ENCODE measurements around the gene APLF. TPM values are rescaled to one million over a fixed set of nuclear protein-coding genes. Genes with fewer than 3 reads are reported as not detected.

Gene APLF
- total RNA-seq, 4 donors from 2014 or later, result 2.3 to 4.8 (median 3.5) TPM

GRCh38 chr2:68579689-68580088 lies 112.3 kb downstream of the APLF start:
- ATAC-seq, result no peak
- Histone ChIP-seq H3K4me3 (no peak overlapping the region), H3K36me3 (peaks cover 0 to 3% of the 10 kb centered on the region in 2 donors), H3K27me3 (no peaks in the 10 kb centered on the region), H3K27ac (no peak overlapping the region), H3K4me1 (no peaks in the 10 kb centered on the region), H3K9me3 (no peaks in the 10 kb centered on the region)
- in situ Hi-C loops (cut with MboI; ENCODE audit: low sequenced_read_pairs in 4 of 4), result no loop called here
- intact Hi-C loops (cut with DNase I; ENCODE audit: low total_unique reads), result no loop called here
- TF ChIP-seq CTCF (IDR thresholded peaks at IDR 0.05 in 4 of 5, conservative IDR thresholded peaks at IDR 0.05 in 1 of 5) (no peak), POLR2A (IDR thresholded peaks at IDR 0.05) (no peak)
- DNase-seq, result no peak

- in situ Hi-C loops (cut with MboI; ENCODE audit: low sequenced_read_pairs in 4 of 4), result no loop called here
- Histone ChIP-seq H3K4me1 (no peaks in the 10 kb centered on the region), H3K27ac (no peak overlapping the region)
Observed at GRCh38 chr2:68588589-68588988, 121.2 kb downstream of the APLF start.

GRCh38 chr2:68589963-68590362 lies 122.6 kb downstream of the APLF start:
- no peaks in the 10 kb centered on the region for H3K9me3 ChIP-seq
- H3K27me3 ChIP-seq, result no peaks in the 10 kb centered on the region
- no peaks in the 10 kb centered on the region for H3K36me3 ChIP-seq
- DNase-seq (no peak), ATAC-seq (no peak)
- H3K4me1 ChIP-seq, result no peaks in the 10 kb centered on the region
- in situ Hi-C loops (cut with MboI; ENCODE audit: low sequenced_read_pairs in 4 of 4), result no loop called here
- H3K4me3 ChIP-seq, result no peak overlapping the region
- H3K27ac ChIP-seq, result no peak overlapping the region
- TF ChIP-seq POLR2A (IDR thresholded peaks at IDR 0.05) (no peak), CTCF (IDR thresholded peaks at IDR 0.05 in 4 of 5, conservative IDR thresholded peaks at IDR 0.05 in 1 of 5) (no peak)
- intact Hi-C loops (cut with DNase I; ENCODE audit: low total_unique reads), result loop anchor here (10.0 kb wide), 1 partner anchor 125 kb away; the partner anchor contains the start of genes APLF and FBXO48

More at GRCh38 chr2:68588589-68588988, 121.2 kb downstream of the APLF start:
- Histone ChIP-seq H3K36me3 (peaks cover 0 to 4% of the 10 kb centered on the region in 2 donors), H3K27me3 (no peaks in the 10 kb centered on the region), H3K9me3 (no peaks in the 10 kb centered on the region), H3K4me3 (no peak overlapping the region)
- DNase-seq (no peak), ATAC-seq (no peak)
- intact Hi-C loops (cut with DNase I; ENCODE audit: low total_unique reads), result no loop called here
- no peak for TF ChIP-seq CTCF (IDR thresholded peaks at IDR 0.05 in 4 of 5, conservative IDR thresholded peaks at IDR 0.05 in 1 of 5)
- TF ChIP-seq POLR2A (IDR thresholded peaks at IDR 0.05), result no peak

- no peak for DNase-seq
- H3K4me1 ChIP-seq, result no peaks in the 10 kb centered on the region
- ATAC-seq, result no peak
- H3K27me3 ChIP-seq, result no peaks in the 10 kb centered on the region
- intact Hi-C loops (cut with DNase I; ENCODE audit: low total_unique reads), result loop anchor here (10.0 kb wide), 1 partner anchor 126 kb away; the partner anchor contains the start of genes APLF and FBXO48
- TF ChIP-seq CTCF (IDR thresholded peaks at IDR 0.05 in 4 of 5, conservative IDR thresholded peaks at IDR 0.05 in 1 of 5), result no peak
- no peak for TF ChIP-seq POLR2A (IDR thresholded peaks at IDR 0.05)
- H3K36me3 ChIP-seq, result no peaks in the 10 kb centered on the region
- no peak overlapping the region for H3K4me3 ChIP-seq
- in situ Hi-C loops (cut with MboI; ENCODE audit: low sequenced_read_pairs in 4 of 4), result no loop called here
- no peak overlapping the region for H3K27ac ChIP-seq
- H3K9me3 ChIP-seq, result no peaks in the 10 kb centered on the region
Observed at GRCh38 chr2:68590702-68591101, 123.3 kb downstream of the APLF start.

GRCh38 chr2:68591225-68591624 lies 123.8 kb downstream of the APLF start:
- H3K27me3 ChIP-seq, result no peaks in the 10 kb centered on the region
- H3K4me3 ChIP-seq, result no peak overlapping the region
- TF ChIP-seq POLR2A (IDR thresholded peaks at IDR 0.05) (no peak), CTCF (IDR thresholded peaks at IDR 0.05 in 4 of 5, conservative IDR thresholded peaks at IDR 0.05 in 1 of 5) (no peak)
- no peaks in the 10 kb centered on the region for H3K36me3 ChIP-seq
- intact Hi-C loops (cut with DNase I; ENCODE audit: low total_unique reads), result loop anchor here (10.0 kb wide), 1 partner anchor 126 kb away; the partner anchor contains the start of genes APLF and FBXO48
- ATAC-seq (no peak), DNase-seq (no peak)
- in situ Hi-C loops (cut with MboI; ENCODE audit: low sequenced_read_pairs in 4 of 4), result no loop called here
- H3K27ac ChIP-seq, result no peak overlapping the region
- H3K4me1 ChIP-seq, result no peaks in the 10 kb centered on the region
- H3K9me3 ChIP-seq, result no peaks in the 10 kb centered on the region

Data from gastrocnemius medialis (tissue), 4 donors.